Activated CD4-positive, alpha-beta T cell treated with anti-CD3 and anti-CD28 coated beads, Interleukin-2, amount 50 U/mL, for 24 hours (primary cell): ENCODE data around the gene RASA4.
"Not testable (repeated sequence)": the region's sequence is repeated elsewhere in the genome, so short reads cannot be mapped to it uniquely, and the experiment has no call there.

Experiments
- DNase-seq, 2 donors: peaks; one replicate each; pipeline ENCODE4 v3.0.0-alpha.2; 2020; ENCODE audit warnings: low read depth in 1 of 2, low spot score in 1 of 2

The RASA4 gene

DNA sequence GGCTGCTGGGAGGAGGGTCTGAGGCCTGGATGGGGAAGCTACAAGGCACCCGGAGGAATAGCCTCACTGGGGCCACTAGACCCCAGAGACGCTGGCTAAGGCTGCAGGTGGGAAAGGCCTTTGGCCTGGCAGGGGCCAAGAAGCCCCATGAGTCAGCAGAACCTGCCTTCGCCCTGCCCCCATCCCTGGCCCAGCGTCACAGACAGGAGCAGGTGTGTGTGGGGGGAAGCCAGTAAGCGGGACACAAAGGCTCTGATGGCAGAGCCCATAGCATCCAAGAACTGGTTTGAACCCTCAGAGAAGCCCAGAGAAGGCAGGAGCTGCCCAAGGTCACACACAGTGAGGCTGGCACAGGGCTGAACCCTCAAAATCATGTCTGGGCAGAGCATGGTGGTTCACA is 9.7 kb downstream of the RASA4 start:
- not testable (repeated sequence) for DNase-seq

DNA sequence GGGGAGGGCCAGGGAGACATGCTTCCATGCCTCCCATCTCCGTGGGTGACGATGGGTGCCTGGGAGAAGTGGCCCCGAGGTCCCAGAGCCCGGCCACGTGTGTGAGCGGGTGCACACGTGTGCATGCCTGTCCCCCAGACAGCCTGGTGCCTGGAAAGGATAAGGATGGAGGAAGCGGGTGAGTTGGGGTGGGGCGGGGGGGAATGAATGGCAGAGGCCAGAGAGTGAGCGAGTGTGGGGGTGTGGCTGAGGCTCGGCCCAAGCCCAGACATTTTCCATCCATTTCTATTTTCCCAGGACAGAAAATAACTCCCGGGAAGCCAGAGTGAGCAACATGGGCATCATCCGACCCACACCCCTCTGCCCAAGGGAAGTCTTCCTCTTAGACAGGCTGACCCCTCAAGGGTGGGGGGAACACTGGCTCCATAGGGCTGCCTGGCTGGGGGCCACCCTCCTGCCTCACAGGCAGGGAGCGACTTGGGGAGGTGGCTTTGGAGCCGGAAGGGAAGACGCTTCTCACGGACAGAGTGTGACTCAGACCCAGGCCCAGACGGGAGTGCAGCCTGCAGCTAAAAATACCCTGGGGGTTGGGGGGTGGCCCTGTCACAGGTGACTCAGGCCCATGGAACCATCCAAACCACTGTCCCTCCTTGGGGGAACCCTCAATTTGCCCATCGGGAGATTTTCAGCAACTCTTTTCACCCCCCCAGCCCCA is 12.0 kb downstream of the RASA4 start:
- not testable (repeated sequence) for DNase-seq

DNA sequence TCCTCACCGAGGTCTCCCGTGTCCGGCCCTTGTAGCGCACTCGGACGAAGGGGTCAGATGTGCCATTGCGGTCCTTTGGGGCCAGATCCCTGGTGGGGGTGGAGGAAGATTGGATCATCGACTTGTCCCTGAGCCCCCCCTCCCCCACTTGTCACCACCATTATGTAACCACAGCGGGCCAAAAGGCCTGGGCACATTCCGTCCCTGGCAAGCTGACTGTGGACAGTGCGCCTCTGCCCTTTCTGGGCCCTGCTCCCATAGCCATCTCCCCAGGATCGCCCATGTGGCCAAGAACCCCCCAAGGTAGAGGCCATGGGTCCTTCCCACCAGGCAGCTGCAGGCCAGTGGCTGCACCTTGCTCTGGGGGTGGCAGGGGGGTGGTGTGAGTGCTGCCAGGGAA is 14.2 kb downstream of the RASA4 start:
- DNase-seq, result not testable (repeated sequence)

DNA sequence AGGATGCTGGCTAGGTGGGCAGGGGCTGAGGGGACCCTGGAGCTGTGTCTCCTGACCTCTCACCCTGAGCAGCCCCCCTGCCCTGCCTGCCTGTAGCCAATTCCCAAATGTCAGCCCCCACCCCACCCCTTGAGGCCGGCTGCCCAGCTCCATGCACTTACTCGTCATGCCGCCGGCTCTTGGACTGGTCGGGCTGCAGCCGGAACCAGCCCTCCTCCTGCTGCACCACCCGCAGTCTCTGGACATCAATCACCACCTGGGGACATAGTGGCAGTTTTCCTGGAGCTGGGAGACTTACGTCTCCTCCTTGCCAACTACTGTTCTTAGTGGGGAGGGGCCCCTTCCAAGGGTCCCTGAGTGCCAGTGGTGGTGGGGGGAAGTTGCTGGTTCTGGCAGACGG is 16.9 kb downstream of the RASA4 start:
- DNase-seq, result not testable (repeated sequence)

DNA sequence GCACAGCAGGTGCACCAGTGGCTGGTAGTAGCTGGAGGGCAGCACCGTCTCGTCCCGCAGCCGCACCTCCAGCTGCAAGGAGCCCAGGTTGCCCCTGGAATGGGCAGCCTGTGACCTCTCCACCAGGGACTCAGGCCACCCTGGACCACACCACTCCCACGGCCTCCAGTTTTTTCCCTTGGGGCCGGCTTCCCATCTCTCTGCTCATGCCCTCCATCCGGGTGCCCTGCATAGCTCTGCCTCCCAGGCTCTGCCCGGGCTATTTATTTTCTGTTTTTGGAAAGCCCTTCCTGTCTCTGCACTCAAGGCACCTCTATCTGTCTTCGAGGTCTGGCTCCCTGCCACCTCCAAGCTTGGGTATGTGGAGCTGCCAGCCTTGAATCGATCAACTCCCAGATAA is 20.5 kb downstream of the RASA4 start:
- DNase-seq, result not testable (repeated sequence)

DNA sequence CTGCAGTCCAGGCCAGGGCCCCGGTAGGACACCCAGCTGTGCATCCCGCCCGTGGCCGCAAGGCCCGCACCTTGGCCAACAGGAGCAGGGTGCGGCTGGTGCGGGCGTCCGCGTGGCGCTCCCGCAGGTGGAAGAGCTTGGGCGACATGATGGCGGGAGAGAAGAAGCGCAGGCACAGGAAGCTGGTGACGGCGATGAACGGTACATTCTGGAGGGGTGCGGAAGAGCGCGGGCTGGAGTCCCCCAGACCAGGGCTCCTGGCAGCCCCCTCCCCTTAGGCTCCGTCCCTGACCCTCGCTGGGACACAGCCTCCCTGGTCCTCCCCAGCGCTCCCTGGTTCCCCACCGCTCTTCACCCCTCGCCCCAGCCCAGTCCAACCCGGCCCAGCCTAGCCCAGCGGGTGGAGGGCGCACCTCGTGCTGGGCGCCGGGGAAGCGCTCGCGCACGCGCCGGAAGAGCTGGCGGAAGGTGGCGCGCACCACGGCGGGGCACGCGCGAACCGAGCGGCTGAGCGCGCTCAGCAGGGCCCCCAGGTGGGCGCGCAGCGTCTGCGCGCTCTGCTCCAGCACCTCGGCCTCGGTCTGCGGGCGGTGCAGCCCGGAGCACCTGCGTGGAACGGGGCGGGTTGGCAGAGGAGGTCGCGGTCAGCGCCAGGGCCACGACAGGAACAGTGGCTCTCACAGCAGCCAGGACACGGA is 22.8 kb downstream of the RASA4 start:
- not testable (repeated sequence) for DNase-seq

DNA sequence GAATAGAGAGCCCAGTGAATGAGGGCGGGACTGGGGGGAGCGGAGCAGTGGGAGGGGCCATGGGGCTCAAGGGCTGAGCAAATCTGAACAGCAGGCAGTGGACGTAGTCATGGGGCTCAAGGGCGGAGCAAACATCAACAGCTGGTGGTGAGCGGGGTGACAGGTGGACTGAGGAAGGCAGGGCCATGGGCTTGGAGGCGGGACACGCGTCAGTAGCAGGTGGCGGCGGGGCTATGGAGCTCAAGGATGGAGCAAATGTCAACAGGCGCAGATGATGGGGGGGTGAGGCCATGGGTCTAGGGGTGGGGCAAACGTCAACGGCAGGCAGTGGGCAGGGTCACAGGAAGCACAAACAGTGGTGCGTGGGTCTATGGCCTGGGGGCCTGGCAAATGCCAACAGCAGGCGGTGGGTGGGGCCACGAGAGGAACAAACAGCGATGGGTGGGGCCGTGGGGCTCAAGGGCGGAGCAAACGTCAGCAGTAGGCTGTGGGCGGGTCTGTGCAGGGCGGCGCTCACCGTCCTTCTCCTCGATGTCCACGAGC is 24.0 kb downstream of the RASA4 start:
- peak in 1 of 2 donors; percentile 30 for DNase-seq

DNA sequence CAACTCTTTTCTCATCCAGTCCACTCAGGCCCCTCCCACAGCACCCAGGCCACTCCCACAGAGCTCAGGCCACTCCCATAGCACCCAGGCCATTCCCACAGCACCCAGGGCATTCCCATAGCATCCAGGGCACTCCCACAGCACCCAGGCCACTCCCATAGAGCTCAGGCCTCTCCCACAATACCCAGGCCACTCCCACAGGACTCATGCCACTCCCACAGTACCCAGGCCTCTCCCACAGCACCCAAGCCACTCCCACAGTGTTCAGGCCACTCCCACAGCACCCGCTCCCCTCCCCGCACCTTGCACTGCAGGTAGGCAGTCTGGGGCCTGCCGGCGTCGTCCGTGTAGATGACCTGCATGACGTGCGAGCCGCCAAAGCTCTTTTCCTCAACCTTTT is 26.7 kb downstream of the RASA4 start:
- DNase-seq, result not testable (repeated sequence)

DNA sequence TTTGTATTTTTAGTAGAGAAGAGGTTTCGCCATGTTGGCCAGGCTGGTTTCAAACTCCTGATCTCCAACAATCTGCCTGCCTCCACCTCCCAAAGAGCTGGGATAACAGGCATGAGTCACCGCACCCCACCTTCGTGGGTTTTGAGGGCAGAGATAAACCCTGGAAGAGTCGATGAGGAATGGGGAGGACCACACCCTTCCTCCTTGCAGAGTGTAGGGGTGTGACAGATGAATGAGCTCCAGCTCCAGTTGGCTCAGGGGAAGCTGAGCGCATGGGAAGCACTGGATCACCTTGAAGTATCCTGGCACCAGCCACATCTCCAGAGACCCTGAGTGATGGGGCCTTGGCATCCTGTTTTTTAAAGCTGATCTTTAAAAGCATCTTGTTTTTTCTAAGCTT is 33.1 kb downstream of the RASA4 start:
- DNase-seq, result not testable (repeated sequence)

DNA sequence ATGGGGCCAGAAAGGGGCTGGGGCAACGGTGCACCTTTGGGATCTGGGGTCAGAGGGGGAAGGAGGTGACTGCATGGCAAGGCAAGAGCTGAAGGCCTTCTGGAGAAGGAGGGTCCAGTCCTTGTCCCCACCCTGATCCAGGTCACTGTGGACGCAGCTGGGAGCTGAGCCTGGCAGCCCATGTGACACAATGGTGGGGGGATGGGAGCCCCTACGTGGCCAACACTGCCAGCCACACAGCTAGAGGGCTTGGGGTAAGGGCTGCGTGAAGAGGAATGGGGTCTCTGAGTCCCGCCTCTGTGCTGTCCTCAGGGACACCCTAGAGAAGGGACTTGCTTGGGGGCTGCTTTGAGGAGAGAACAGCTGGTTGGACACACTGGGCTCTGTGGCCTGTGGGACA is 34.8 kb downstream of the RASA4 start:
- DNase-seq, result not testable (repeated sequence)

DNA sequence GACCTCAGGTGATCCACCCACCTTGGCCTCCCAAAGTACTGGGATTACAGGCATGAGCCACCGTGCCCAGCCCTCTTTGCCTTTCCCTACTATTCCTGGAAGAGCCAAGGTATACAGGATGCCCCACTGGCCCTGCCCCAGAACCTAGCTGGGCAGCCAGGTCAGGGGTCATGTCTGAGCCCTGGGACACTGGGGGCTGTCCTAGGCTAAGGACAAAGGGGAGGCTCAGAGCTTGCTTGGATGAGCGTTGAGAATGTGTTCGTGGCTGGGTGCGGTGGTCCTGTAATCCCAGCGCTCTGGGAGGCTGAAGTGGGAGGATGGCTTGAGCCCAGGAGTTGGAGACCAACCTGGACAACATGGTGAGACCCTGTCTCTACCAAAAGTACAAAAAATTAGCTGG is 38.1 kb downstream of the RASA4 start:
- not testable (repeated sequence) for DNase-seq

DNA sequence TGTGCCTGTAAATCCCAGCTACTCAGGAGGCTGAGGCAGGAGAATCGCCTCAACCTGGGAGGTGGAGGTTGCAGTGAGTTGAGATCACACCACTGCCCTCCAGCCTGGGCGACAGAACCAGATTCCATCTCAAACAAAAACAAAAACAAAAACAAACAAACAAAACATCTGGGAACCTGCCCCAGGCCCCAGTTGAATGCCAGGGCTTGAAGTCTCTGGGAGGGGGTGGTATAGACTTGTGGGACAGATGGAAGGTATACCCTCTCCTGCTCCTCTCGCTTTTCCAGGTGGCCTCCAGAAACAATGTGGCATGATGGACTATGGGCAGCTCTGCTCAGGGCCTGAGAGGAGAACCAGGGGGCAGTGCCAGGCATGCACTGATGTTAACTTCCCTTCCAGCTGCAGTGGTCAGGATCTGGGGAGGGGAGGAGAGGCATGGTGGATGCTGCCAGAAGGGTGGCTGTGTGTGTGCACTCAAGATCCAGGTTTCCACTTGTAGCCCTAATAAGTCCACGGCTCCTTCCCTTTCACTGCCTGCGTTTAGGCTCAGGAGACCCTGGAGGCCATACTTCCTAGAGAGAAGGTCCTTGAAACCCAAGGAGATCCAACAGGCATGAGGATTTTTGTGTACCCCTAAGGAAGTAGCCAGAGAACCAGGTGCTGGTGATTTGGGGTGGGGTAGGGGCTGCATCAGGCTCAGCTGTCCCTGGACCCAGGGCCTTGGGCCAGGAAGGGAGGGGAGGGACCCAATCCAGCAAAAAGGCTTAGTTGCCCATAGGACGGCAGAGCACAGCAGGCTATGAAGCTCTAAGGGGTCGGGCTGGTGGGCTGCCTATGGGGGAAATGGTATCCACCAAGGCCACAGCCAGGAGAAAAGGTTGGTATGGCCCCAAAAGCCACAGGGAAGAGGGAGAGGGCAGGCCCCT is 39.0 kb downstream of the RASA4 start:
- not testable (repeated sequence) for DNase-seq

DNA sequence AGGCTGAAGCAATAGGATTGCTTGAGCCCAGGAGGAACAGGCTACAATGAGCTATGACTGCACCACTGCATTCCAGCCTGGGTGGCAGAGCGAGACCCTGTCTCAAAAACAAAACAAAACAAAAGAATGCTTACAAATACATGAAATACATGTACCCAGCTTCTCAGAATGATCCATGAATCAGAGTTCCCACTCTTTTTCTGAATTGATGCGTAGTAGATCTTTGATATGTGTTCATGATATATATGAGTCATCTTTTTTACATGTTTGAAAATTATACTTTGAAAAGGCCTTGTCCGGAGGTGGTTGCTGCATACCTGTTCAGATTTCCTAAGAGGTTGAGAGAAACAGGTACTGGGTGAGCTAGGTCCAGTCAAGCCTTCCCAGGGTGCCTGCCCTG is 40.2 kb downstream of the RASA4 start:
- not testable (repeated sequence) for DNase-seq

DNA sequence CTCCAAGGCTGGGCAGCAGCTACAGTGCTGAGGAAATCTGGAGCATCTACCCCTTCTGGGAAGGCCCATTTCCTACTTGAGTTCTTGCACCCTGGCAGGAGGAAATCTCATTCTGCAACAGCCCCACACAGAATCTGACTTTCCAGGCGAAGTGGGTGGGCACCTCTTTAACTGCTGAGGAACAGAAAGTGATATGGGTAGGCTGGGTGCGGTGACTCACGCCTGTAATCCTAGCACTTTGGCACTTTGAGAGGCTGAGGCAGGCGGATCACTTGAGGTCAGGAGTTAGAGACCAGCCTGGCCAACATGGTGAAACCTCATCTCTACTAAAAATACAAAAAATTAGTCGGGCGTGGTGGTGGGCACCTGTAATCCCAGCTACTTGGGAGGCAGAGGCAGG is 41.9 kb downstream of the RASA4 start:
- not testable (repeated sequence) for DNase-seq

DNA sequence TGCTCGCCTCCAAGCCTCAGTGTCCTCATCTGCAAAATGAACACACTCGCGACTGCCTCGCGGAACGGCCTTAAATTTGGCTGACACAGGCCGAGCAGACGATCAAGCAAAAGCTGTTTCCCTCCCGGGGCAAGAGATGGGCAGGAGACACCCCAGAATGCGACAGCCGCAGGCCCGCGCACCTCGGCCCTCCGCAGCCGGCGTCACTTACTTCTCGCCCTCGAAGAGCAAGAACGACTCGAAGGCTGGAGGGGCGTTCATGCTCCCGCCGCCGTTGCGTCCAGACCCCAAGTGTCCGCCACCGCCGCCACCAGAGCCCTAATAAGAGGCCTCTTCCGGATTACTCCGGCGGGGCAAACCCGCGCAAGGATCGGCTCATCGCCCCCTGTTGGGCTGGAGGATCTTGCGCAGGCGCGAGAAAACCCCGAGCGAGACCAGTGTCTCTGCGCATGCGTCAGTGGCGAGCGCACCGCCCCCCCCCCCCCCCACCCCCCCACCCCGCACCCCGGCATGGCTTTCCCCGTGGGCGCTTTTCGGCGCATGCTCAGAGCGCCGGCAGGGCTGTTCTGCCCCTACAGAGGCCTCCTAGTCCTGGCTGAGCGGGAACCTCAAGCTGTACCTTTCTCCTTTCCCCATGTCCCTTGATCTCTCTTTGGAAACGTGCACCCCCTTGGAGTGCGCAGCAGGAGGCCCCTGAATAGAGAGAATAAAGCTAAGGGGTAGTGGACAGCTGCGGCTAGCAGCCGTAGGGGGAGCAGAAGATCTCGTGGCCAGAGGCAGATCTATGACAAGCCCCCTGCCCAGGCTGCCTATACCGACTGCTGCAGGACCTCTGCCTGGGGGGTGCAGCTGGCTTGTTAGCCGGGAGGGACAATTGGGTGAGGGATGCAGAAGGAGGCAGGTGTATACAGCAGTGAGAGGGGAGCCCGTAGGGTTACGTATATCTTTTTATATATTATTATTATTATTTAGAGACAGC is 44.0 kb downstream of the RASA4 start, which contains the start of gene POLR2J3:
POLR2J3 (minus strand) TSS at position 323 of the 979 bp plus-strand sequence; CDS start at position 261, 62 bp downstream.
- peak; percentile 100 for DNase-seq

DNA sequence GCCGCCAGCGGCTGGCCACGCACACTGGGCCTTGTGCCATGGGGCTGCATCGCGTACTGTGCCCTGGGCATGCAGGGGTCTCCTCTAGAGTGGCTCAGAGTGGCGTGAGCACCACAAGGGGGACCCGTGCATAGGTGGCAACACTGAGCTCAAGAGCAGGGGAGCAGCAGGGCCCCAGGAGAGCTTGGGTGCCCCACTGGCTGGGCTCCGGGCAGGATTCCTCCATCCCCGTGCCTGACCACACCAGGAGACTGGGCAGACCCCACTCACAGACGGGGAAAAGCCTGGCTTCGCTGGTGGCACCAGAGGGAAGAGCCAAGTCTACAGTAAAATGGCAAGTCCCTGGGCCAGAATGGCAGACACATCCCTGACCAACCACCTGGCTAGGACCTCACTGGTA is 47.9 kb downstream of the RASA4 start:
- DNase-seq, result not testable (repeated sequence)

DNA sequence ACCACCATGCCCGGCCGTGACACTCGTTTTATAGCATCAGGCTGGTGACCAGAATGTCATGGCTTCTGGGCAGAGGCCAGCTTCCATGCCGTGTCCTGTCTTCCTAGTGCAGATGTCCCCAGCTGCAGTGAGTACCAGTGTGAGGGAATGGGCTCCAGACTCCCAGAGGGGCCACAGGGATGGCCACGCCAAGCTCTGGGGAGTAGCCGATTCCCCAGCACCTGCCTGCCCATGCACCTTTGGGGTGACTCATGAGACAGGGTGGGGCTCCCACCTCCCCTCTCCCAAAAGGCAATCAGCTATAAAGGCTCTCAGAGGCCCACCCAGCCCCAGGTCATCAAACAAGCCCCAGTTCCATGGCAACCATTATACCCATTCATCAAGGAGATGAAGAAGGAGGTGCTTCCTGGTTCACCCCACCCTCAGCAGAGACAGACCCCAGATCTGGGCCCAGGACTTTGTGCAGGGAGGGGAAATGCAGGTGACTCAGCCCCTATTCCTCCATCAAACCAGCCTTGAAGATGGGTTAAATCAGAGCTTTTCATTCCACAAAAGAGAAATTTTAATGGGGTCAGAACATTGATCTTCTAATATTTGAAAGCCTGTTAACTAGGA is 65.6 kb downstream of the RASA4 start, which contains the start of gene SPDYE2:
SPDYE2 (plus strand) TSS at position 419 of the 615 bp plus-strand sequence. CDS start 2,030 bp downstream, outside the sequence.
- DNase-seq, result not testable (repeated sequence)

DNA sequence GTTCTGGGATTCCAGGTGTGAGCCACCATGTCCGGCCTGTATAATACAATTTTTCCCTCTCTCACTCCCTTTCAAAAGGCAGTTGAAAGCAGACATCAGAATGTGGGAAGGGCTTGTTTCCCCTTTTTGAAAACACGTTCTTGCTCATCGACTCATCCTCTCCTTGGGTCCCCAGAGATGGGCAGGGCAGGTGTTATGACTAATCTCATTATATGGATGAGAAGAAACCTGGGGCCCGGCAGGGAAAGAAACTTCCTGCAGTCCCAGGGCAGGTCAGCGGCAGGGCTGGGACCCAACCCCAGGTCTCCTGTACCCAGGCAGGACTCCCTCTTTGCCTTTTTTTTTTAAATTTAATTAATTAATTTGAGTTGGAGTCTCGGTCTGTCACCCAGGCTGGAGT is 70.2 kb downstream of the RASA4 start:
- DNase-seq, result not testable (repeated sequence)

DNA sequence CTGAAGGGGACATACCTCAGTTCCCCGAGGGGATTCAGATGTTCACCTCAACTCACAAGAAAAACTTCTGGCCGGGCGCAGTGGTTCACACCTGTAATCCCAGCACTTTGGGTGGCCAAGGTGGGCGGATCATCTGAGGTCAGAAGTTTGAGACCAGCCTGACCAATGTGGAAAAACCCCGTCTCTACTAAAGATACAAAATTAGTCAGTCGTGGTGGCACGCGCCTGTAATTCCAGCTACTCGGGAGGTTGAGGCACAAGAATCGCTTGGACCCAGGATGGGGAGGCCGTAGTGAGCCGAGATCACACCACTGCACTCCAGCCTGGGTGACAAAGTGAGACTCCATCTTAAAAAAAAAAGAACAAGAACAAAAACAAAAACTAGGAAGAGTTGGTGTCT is 71.3 kb downstream of the RASA4 start:
- DNase-seq, result not testable (repeated sequence)
